H1 (cell line): ENCODE data around the gene ADAMTS14. TPM values are rescaled to one million over a fixed set of nuclear protein-coding genes. Genes with fewer than 3 reads are reported as not detected.

ENCODE experiments used
- CREB1 ChIP-seq: IDR thresholded peaks from 2 replicates; pipeline ENCODE4 v1.6.1; 2012; ENCODE audit warnings: inconsistent platforms
- HDAC6 ChIP-seq: IDR thresholded peaks from one replicate; pipeline ENCODE4 v1.7.1; 2012; ENCODE audit warnings: low read depth, mild to moderate bottlenecking, inconsistent platforms, low read length, moderate library complexity
- POLR2AphosphoS5 ChIP-seq: IDR thresholded peaks from 2 replicates; pipeline ENCODE4 v1.6.1; 2011; ENCODE audit warnings: low read depth, low read length
- SAP30 ChIP-seq: fragments of 300-600 bp; sonication (generic); IDR thresholded peaks from 2 replicates; pipeline ENCODE4 v1.7.1; 2012; ENCODE audit warnings: low read length, moderate library complexity, mild to moderate bottlenecking, inconsistent platforms; ENCODE audit not compliant: insufficient read depth, insufficient replicate concordance
- polyA plus RNA-seq, 7 experiments: library from polyadenylated mRNA; depleted of rRNA in 3 of 7; stranded (reverse) in 5 of 7; unstranded in 2 of 7; fragments of >200 nt in 5 of 7; fragments of 200-250 nt in 2 of 7; gene quantifications; 1 replicate in 5 of 7; 2 replicates in 1 of 7; 4 replicates in 1 of 7; pipeline versions ENCODE4 v1.2.1 to v1.2.3, GENCODE V29; 2011 to 2013; ENCODE audit warnings: missing spikeins in 2 of 7, mixed read lengths in 2 of 7
- total RNA-seq: library from RNA; stranded (reverse); fragmentation: NEBNext Ultra II Directional; extraction: Animal tissue kit (Norgen Biotek cat#: 25700); gene quantifications from 2 replicates; pipeline ENCODE4 v1.2.1, GENCODE V29; 2021
- TF ChIP-seq, protein P1 (sequence below): IDR thresholded peaks from 2 replicates; pipeline ENCODE4 v1.6.1; 2012; ENCODE audit warnings: inconsistent platforms

Gene ADAMTS14
- total and polyA plus RNA-seq, 2 of the 8 experiments (the other 6 are each of a cell fraction or from before 2014, with no cell fraction given) = 2.0 to 2.3 TPM

DNA sequence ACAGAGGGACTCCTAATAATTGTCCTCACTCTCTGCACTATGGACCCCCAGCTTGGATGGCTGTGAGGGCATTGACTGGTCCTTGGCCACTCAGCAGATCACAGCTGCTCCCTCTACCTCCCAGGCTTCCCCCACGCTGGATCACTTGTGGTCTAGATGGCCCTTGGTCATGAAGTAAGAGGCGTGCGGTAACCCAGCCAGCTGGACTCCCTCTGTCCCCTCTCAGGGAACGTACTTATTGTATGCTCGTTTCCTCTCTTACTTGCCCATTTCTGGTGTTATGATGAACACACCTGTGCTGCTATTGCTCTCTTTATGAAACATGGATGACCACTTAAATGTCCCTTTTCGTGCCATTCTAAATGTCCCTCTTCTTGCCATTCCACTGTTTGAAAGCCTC, 19.3 kb downstream of the ADAMTS14 start (continued):
- no peak for TF ChIP-seq POLR2AphosphoS5
- TF ChIP-seq CREB1 = no peak
- no peak for TF ChIP-seq SAP30
- TF ChIP-seq HDAC6 = no peak
- TF ChIP-seq, protein P1, sequence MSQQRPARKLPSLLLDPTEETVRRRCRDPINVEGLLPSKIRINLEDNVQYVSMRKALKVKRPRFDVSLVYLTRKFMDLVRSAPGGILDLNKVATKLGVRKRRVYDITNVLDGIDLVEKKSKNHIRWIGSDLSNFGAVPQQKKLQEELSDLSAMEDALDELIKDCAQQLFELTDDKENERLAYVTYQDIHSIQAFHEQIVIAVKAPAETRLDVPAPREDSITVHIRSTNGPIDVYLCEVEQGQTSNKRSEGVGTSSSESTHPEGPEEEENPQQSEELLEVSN = no peak
- TF ChIP-seq, all 59 proteins: peak for 0
